Activated CD8-positive, alpha-beta memory T cell treated with anti-CD3 and anti-CD28 coated beads, Interleukin-2, amount 50 U/mL, for 4 hours (primary cell): ENCODE data around the gene DNLZ.

ENCODE experiments used
- DNase-seq: peaks from one replicate; pipeline ENCODE4 v3.0.0-alpha.2; 2020

Gene DNLZ

GRCh38 chr9:136374183-136374575, 10.6 kb upstream of the DNLZ start:
- no peak for DNase-seq

GRCh38 chr9:136373300-136374182, 10.0 kb upstream of the DNLZ start, which contains the start of gene CARD9:
Gene CARD9 (minus strand): TSS chr9:136373669. CDS start chr9:136372078, 1,591 bp downstream.
- no peak for DNase-seq

GRCh38 chr9:136372561-136373299, 9.2 kb upstream of the DNLZ start:
- DNase-seq: no peak

- DNase-seq: no peak
These were observed 8.5 kb upstream of the DNLZ start for GRCh38 chr9:136372006-136372405.

- DNase-seq: no peak
These were observed 8.0 kb upstream of the DNLZ start for GRCh38 chr9:136371533-136371880.

- no peak for DNase-seq
These were observed 7.4 kb upstream of the DNLZ start for GRCh38 chr9:136370687-136371532.

- no peak for DNase-seq
These were observed 6.5 kb upstream of the DNLZ start for GRCh38 chr9:136370037-136370436.

- DNase-seq: no peak
These were observed 4.6 kb upstream of the DNLZ start for GRCh38 chr9:136368190-136368589.

- no peak for DNase-seq
These were observed 4.0 kb upstream of the DNLZ start for GRCh38 chr9:136367296-136368145.

GRCh38 chr9:136366826-136367225, 3.3 kb upstream of the DNLZ start:
- DNase-seq: no peak

GRCh38 chr9:136365775-136366222, 2.3 kb upstream of the DNLZ start:
- no peak for DNase-seq

- no peak for DNase-seq
These were observed 1.6 kb upstream of the DNLZ start for GRCh38 chr9:136364942-136365774.

- DNase-seq: no peak
These were observed 605 bp upstream of the DNLZ start for GRCh38 chr9:136363949-136364748.

- DNase-seq: no peak
These were observed 1.1 kb downstream of the DNLZ start for GRCh38 chr9:136362450-136362784.

GRCh38 chr9:136361754-136362449, 1.6 kb downstream of the DNLZ start:
- DNase-seq: no peak

GRCh38 chr9:136361047-136361753, 2.3 kb downstream of the DNLZ start:
- no peak for DNase-seq

- DNase-seq: no peak
These were observed 3.5 kb downstream of the DNLZ start for GRCh38 chr9:136359774-136360718.

GRCh38 chr9:136358888-136359287, 4.7 kb downstream of the DNLZ start:
- DNase-seq: no peak
